GM18858 (cell line): Measurements from ENCODE around the gene MAP3K10.

Experiments used
- ATAC-seq: cut with Tn5 transposase; IDR thresholded peaks from one replicate; pipeline ENCODE4 v1.9.1; 2021; ENCODE audit not compliant: unreplicated experiment

Gene MAP3K10

GRCh38 chr19:40247178-40247577, 56.0 kb downstream of the MAP3K10 start:
- ATAC-seq = no peak

GRCh38 chr19:40247735-40248262, 56.6 kb downstream of the MAP3K10 start:
- no peak for ATAC-seq

DNA sequence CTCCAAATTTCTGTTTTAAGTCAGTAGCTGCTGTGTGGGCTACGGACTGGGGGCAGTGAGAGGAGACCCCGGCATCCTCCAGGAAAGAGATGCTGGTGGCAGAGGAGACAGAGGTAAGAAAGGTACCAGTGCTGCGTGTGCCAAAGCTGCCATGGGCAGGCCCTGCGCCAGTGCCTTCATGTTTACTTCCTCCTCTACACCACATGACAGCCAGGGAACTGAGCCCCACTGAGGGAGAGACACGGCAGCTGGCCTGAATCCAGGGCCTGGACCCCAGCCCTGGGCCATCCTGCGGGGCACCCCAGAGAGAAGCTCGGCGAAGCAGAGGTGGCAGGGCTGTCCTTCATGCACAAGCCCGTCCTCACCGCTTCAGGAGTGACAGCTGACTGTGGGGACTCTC, 58.0 kb downstream of the MAP3K10 start:
- ATAC-seq = no peak

GRCh38 chr19:40249781-40250180, 58.6 kb downstream of the MAP3K10 start:
- no peak for ATAC-seq

DNA sequence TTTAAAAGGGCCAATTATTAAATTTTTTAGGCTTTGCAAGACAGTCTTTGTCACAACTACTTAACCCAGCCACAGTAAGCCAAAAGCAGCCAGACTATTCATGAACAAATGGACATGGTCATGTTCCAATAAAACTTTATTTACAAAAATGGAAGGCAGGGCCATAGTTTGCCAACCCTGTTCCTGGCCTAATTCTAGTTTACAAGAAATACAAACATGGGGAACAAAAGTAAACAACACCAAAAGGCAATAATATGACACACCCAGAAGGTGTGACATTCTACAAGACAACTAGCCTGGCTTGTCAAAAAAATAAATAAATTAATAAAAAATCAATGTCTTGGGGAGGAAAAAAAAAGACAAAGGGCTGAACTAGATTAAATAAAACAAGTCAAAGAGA, 60.0 kb downstream of the MAP3K10 start:
- ATAC-seq = no peak

DNA sequence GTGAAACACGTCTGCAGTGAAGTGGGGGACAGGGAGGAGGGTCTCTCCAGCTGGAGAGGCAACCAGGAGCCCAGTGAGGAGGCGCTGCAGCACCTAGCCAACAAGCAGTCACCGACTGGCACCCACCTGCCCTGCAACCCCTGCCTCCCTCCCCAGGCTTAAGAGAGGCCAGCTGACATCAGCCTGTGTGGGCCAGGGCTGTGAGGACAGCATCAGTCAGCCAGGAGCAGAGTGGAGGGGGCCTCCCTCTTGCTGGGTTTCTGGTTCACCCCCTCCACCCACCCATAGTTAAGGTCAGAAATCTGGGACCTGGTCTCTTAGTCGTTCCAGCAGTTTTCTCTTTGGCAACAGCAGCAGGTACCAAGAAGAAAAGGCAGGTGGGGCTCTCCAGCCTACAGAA, 60.8 kb downstream of the MAP3K10 start:
- no peak for ATAC-seq

- no peak for ATAC-seq
Observed at GRCh38 chr19:40252395-40252794, 61.2 kb downstream of the MAP3K10 start.

- no peak for ATAC-seq
Observed at GRCh38 chr19:40253611-40254092, 62.4 kb downstream of the MAP3K10 start.

- no peak for ATAC-seq
Observed at GRCh38 chr19:40254714-40255418, 63.6 kb downstream of the MAP3K10 start.

DNA sequence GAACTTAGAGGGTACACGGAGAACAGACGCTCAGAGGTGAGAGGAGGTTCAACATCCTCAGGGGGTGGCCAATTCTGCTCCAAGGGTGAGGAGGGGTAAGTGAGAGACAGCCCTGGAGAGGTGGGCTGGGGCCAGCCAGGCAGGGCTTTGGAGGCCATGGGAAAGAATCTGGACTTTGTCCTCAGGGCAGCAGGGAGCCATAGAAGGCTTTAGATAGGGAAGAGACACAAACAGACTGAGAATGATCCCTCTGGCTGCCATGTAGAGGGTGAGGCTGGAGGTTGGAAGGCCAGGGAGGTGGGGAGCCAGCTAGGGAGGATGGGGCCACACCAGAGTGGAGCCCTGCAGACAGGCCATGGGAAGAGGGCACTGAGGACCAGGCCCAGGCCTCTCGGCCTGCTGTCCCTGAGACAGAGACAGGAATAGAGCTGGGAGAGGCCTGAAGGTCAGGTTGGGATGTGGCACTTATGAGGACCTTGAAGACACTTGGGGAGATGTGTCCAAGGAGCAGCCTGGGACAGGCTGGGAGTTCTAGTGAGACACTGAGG, 64.5 kb downstream of the MAP3K10 start:
- ATAC-seq = no peak

DNA sequence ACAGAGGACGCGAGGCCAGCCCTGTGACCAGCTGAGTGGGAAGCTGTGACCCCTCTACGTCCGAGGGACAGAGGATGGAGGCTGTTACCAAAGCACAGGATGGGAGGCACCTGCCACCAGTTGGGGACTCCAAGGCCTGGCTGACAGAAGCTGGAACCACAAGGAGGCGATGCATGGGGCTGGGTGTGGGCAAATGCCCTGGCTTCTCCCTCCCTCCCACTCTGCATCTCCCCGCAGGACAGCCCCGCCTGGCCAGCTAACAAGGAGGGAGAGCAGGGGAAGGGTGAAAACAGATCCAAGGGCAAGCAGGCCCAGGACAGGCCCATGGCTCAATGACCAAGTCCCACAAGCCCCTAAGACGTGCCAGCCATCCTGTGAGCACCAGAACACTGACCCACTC, 65.3 kb downstream of the MAP3K10 start:
- no peak for ATAC-seq

DNA sequence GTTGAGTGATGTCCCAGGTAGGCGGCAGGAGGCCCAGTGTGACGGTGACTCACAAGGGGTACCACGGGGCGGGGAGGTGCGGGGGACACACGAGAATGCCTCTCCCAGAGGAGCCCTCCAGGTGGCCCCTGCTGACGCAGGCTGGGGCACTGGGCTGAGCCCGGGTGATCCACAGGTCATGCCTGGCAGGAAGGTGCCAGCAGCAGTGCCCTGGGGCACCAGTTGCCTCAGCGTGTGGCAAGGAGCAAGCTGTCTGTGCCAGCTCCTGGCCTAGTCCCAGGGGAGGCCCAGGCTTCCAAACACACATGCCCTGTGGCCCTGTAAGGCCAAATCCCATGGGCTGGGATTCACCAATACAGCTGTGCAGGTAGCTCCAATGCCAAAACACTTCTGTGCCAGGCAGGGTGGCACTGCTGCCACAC, 65.9 kb downstream of the MAP3K10 start:
- no peak for ATAC-seq

GRCh38 chr19:40261631-40262030, 70.4 kb downstream of the MAP3K10 start:
- no peak for ATAC-seq

DNA sequence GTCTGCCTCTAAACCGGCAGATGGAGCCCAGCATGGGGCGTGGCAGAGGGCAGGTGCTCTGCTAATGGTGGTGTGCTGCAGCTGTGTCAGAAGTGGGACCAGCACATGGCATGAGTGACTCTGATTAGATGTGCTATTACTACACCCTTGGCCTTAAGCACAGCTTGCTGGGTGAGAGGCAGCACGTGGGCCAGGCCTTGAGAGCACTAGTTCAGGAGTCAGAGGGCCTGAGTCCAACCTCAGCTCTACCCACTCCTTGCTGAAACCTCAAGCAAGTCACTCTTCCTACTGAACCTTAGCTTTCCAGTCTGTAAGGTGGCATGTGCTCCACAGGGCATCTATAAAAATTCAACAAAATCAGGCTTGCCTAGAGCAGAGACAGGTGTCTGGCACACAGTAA, 71.2 kb downstream of the MAP3K10 start:
- no peak for ATAC-seq

- ATAC-seq = no peak
Observed at GRCh38 chr19:40263440-40264313, 72.5 kb downstream of the MAP3K10 start.

- no peak for ATAC-seq
Observed at GRCh38 chr19:40264314-40265054, 73.3 kb downstream of the MAP3K10 start.
